Thyroid gland (tissue), 4 donors: Measurements from ENCODE around the gene PPP3R2. TPM values are rescaled to one million over a fixed set of nuclear protein-coding genes. Genes with fewer than 3 reads are reported as not detected.
"Not testable (repeated sequence)": the region's sequence is repeated elsewhere in the genome, so short reads cannot be mapped to it uniquely, and the experiment has no call there.

Experiments
- DNase-seq, 2 donors: peaks; one replicate each; pipeline ENCODE4 v3.0.0-alpha.2; 2019
- H3K27ac ChIP-seq, 3 donors: fragments of 200-600 bp; sonication (generic); 1 replicate in 2 of 3; 2 replicates in 1 of 3; pipeline ENCODE4 v1.5.1; 2016 to 2019; ENCODE audit warnings: mild to moderate bottlenecking in 1 of 3, moderate library complexity in 1 of 3
- H3K27me3 ChIP-seq: fragments of 200-600 bp; sonication (generic); one replicate; pipeline ENCODE4 v1.5.1; 2019
- H3K36me3 ChIP-seq, 2 donors: fragments of 200-600 bp; sonication (generic); one replicate each; pipeline ENCODE4 v1.5.1; 2016 to 2019
- H3K4me1 ChIP-seq, 2 donors: fragments of 200-600 bp; sonication (generic); one replicate each; pipeline ENCODE4 v1.5.1; 2017 to 2019
- H3K4me3 ChIP-seq, 3 donors: fragments of 200-600 bp; sonication (generic); replicated peaks in 1 of 3; 1 replicate in 2 of 3; 2 replicates in 1 of 3; pipeline ENCODE4 v1.5.1; 2016; ENCODE audit warnings: mild to moderate bottlenecking in 1 of 3
- H3K9me3 ChIP-seq: fragments of 200-600 bp; sonication (generic); one replicate; pipeline ENCODE4 v1.5.1; 2017
- CTCF ChIP-seq, 6 experiments: fragments of 200-600 bp in 3 of 6; fragments of 450-650 bp in 3 of 6; sonication (generic) in 3 of 6; IDR thresholded peaks; one replicate each; pipeline ENCODE4 v1.5.1; 2016 to 2019; ENCODE audit warnings: antibody characterized with exemption in 6 of 6, mild to moderate bottlenecking in 2 of 6, inconsistent platforms in 1 of 6, moderate library complexity in 1 of 6
- POLR2A ChIP-seq, 2 donors: fragments of 450-650 bp; IDR thresholded peaks; one replicate each; pipeline ENCODE4 v1.6.1; 2017; ENCODE audit warnings: antibody characterized with exemption in 2 of 2, mild to moderate bottlenecking in 2 of 2, moderate library complexity in 1 of 2
- WGBS, 2 donors: methylation state at CpG; one replicate each; pipeline ENCODE4 v1.1.5; 2017; 5-methylcytosine and 5-hydroxymethylcytosine counted together
- intact Hi-C: fragments of 100-400 bp; cut with DNase I; formaldehyde crosslinking; loops from one replicate; pipeline ENCODE4 v1.15.1; 2023
- total RNA-seq, 4 donors: library from RNA; depleted of rRNA; stranded (reverse); fragments of >200 nt; gene quantifications; one replicate each; pipeline ENCODE4 v1.2.3, GENCODE V29; 2016

The PPP3R2 gene
- total RNA-seq, 4 donors from 2014 or later: 0.27 TPM; not detected in 3

- no peak for TF ChIP-seq CTCF (IDR thresholded peaks at IDR 0.05)
- TF ChIP-seq POLR2A (IDR thresholded peaks at IDR 0.05): no peak
- Histone ChIP-seq H3K27me3 (no peaks in the 10 kb centered on the region), H3K27ac (no peak overlapping the region), H3K36me3 (no peaks in the 10 kb centered on the region), H3K4me1 (no peaks in the 10 kb centered on the region), H3K4me3 (no peak overlapping the region), H3K9me3 (no peaks in the 10 kb centered on the region)
- intact Hi-C loops: no loop called here
- WGBS, 2 donors: 92 to 99% methylated on average over 3 of the region's 3 CpGs
- DNase-seq: no peak
Observed at GRCh38 chr9:101590901-101591300, 3.9 kb downstream of the PPP3R2 start.

- H3K36me3 ChIP-seq, H3K9me3 ChIP-seq, H3K27me3 ChIP-seq, intact Hi-C loops, H3K4me3 ChIP-seq, DNase-seq, H3K27ac ChIP-seq, H3K4me1 ChIP-seq: not testable (repeated sequence)
- 90 to 93% methylated on average over 6 of the region's 6 CpGs for WGBS, 2 donors
Observed at GRCh38 chr9:101590074-101590473, 4.7 kb downstream of the PPP3R2 start.

- Histone ChIP-seq H3K4me1 (no peaks in the 10 kb centered on the region), H3K9me3 (no peaks in the 10 kb centered on the region), H3K27me3 (no peaks in the 10 kb centered on the region), H3K27ac (no peak overlapping the region), H3K4me3 (no peak overlapping the region), H3K36me3 (no peaks in the 10 kb centered on the region)
- DNase-seq: no peak
- 85 to 93% methylated on average over 4 of the region's 4 CpGs for WGBS, 2 donors
- no peak for TF ChIP-seq POLR2A (IDR thresholded peaks at IDR 0.05)
- no peak for TF ChIP-seq CTCF (IDR thresholded peaks at IDR 0.05)
- intact Hi-C loops: no loop called here
Observed at GRCh38 chr9:101587332-101588043, 7.3 kb downstream of the PPP3R2 start.

- DNase-seq: no peak
- no peaks in the 10 kb centered on the region for H3K4me1 ChIP-seq
- intact Hi-C loops: no loop called here
- WGBS, 2 donors: 91 to 94% methylated on average over 5 of the region's 5 CpGs
- TF ChIP-seq CTCF (IDR thresholded peaks at IDR 0.05): no peak
- TF ChIP-seq POLR2A (IDR thresholded peaks at IDR 0.05): no peak
- no peaks in the 10 kb centered on the region for H3K27me3 ChIP-seq
- no peak overlapping the region for H3K27ac ChIP-seq
- H3K9me3 ChIP-seq: no peaks in the 10 kb centered on the region
- no peaks in the 10 kb centered on the region for H3K36me3 ChIP-seq
- no peak overlapping the region for H3K4me3 ChIP-seq
Observed at GRCh38 chr9:101586651-101587050, 8.1 kb downstream of the PPP3R2 start.

- no peaks in the 10 kb centered on the region for H3K9me3 ChIP-seq
- H3K27me3 ChIP-seq: no peaks in the 10 kb centered on the region
- no peaks in the 10 kb centered on the region for H3K4me1 ChIP-seq
- no peak overlapping the region for H3K27ac ChIP-seq
- TF ChIP-seq CTCF (IDR thresholded peaks at IDR 0.05): no peak
- no peak for TF ChIP-seq POLR2A (IDR thresholded peaks at IDR 0.05)
- DNase-seq: no peak
- WGBS, 2 donors: 61 to 64% methylated on average over 3 of the region's 3 CpGs
- H3K4me3 ChIP-seq: no peak overlapping the region
- H3K36me3 ChIP-seq: no peaks in the 10 kb centered on the region
- intact Hi-C loops: no loop called here
Observed at GRCh38 chr9:101585740-101586139, 9.0 kb downstream of the PPP3R2 start.
